ENCODE measurements around the gene STIL.

GRCh38 chr1:47361380-47361779, 47.4 kb upstream of the STIL start:
- TF ChIP-seq CTCF (IDR thresholded peaks at IDR 0.05; ENCODE audit: low read length): no peak
- no peak for TF ChIP-seq EZH2 (IDR thresholded peaks at IDR 0.05; ENCODE audit: borderline replicate concordance, low read length)

Data from OCI-LY1 (cell line).